ENCODE measurements around the gene EZH1.

The EZH1 gene

GRCh38 chr17:42698736-42699414 lies 46.0 kb downstream of the EZH1 start:
- no peak for TF ChIP-seq TAF1 (IDR thresholded peaks at IDR 0.05; ENCODE audit: borderline replicate concordance, insufficient read depth, low read length)
- no peak for TF ChIP-seq POLR2AphosphoS5 (IDR thresholded peaks at IDR 0.05; ENCODE audit: low read depth, low read length)
- no peak for TF ChIP-seq FOXP2 (optimal IDR thresholded peaks at IDR 0.05; ENCODE audit: borderline replicate concordance, extremely low read depth, extremely low read length, insufficient read depth)
- TF ChIP-seq SIN3A (IDR thresholded peaks at IDR 0.05; ENCODE audit: borderline replicate concordance, insufficient read depth, low read length): no peak
- no peak for TF ChIP-seq REST (IDR thresholded peaks at IDR 0.05; ENCODE audit: insufficient read depth in 1 of 2, low read depth in 2 of 2, low read length in 2 of 2)

GRCh38 chr17:42697108-42697811 lies 47.6 kb downstream of the EZH1 start:
- no peak for TF ChIP-seq FOXP2 (optimal IDR thresholded peaks at IDR 0.05; ENCODE audit: borderline replicate concordance, extremely low read depth, extremely low read length, insufficient read depth)
- no peak for TF ChIP-seq REST (IDR thresholded peaks at IDR 0.05; ENCODE audit: insufficient read depth in 1 of 2, low read depth in 2 of 2, low read length in 2 of 2)
- no peak for TF ChIP-seq TAF1 (IDR thresholded peaks at IDR 0.05; ENCODE audit: borderline replicate concordance, insufficient read depth, low read length)
- TF ChIP-seq POLR2AphosphoS5 (IDR thresholded peaks at IDR 0.05; ENCODE audit: low read depth, low read length): no peak
- TF ChIP-seq SIN3A (IDR thresholded peaks at IDR 0.05; ENCODE audit: borderline replicate concordance, insufficient read depth, low read length): no peak

- TF ChIP-seq FOXP2 (optimal IDR thresholded peaks at IDR 0.05; ENCODE audit: borderline replicate concordance, extremely low read depth, extremely low read length, insufficient read depth): no peak
- TF ChIP-seq TAF1 (IDR thresholded peaks at IDR 0.05; ENCODE audit: borderline replicate concordance, insufficient read depth, low read length): no peak
- TF ChIP-seq SIN3A (IDR thresholded peaks at IDR 0.05; ENCODE audit: borderline replicate concordance, insufficient read depth, low read length): no peak
- no peak for TF ChIP-seq POLR2AphosphoS5 (IDR thresholded peaks at IDR 0.05; ENCODE audit: low read depth, low read length)
- no peak for TF ChIP-seq REST (IDR thresholded peaks at IDR 0.05; ENCODE audit: insufficient read depth in 1 of 2, low read depth in 2 of 2, low read length in 2 of 2)
These were observed 49.3 kb downstream of the EZH1 start for GRCh38 chr17:42695500-42695899.

GRCh38 chr17:42694524-42694923 lies 50.3 kb downstream of the EZH1 start:
- no peak for TF ChIP-seq POLR2AphosphoS5 (IDR thresholded peaks at IDR 0.05; ENCODE audit: low read depth, low read length)
- TF ChIP-seq SIN3A (IDR thresholded peaks at IDR 0.05; ENCODE audit: borderline replicate concordance, insufficient read depth, low read length): no peak

- TF ChIP-seq FOXP2 (optimal IDR thresholded peaks at IDR 0.05; ENCODE audit: borderline replicate concordance, extremely low read depth, extremely low read length, insufficient read depth): no peak
- no peak for TF ChIP-seq SIN3A (IDR thresholded peaks at IDR 0.05; ENCODE audit: borderline replicate concordance, insufficient read depth, low read length)
- TF ChIP-seq TAF1 (IDR thresholded peaks at IDR 0.05; ENCODE audit: borderline replicate concordance, insufficient read depth, low read length): no peak
- no peak for TF ChIP-seq REST (IDR thresholded peaks at IDR 0.05; ENCODE audit: insufficient read depth in 1 of 2, low read depth in 2 of 2, low read length in 2 of 2)
- no peak for TF ChIP-seq POLR2AphosphoS5 (IDR thresholded peaks at IDR 0.05; ENCODE audit: low read depth, low read length)
These were observed 52.4 kb downstream of the EZH1 start for GRCh38 chr17:42692489-42692888.
